GM12878 (cell line): ENCODE results near the gene SLC22A7. TPM values are rescaled to one million over a fixed set of nuclear protein-coding genes. Genes with fewer than 3 reads are reported as not detected.

Experiments used
- ATAC-seq: fragments of 200-7000 bp; cut with Tn5 transposase; 3 replicates; pipeline ENCODE4 v1.9.1; 2020; ENCODE audit warnings: mild to moderate bottlenecking, moderate library complexity
- BruUV-seq: library from RNA; stranded (reverse); fragments of 400-500 nt; replicated peaks from 2 replicates; lab custom pipeline; 2021; lab: Mats Ljungman, UMichigan
- CTCF ChIA-PET: fragments of 300-600 bp; sonication (Branson Sonifier 250); formaldehyde crosslinking; extraction: SDS; loops from one replicate; lab custom pipeline; 2021; ENCODE audit warnings: inconsistent platforms; lab: Yijun Ruan, JAX
- POLR2A ChIA-PET: fragments of 350-600 bp; formaldehyde crosslinking; extraction: SDS; loops from one replicate; lab custom pipeline; 2021; ENCODE audit warnings: inconsistent platforms; lab: Charles Lee
- RAD21 ChIA-PET: fragments of 300-600 bp; sonication (Branson Sonifier 250); formaldehyde crosslinking; loops from one replicate; lab custom pipeline; 2023; ENCODE audit warnings: antibody characterized with exemption; ENCODE audit not compliant: unreplicated experiment; lab: Charles Lee
- SMC1A ChIA-PET: fragments of 300-600 bp; sonication (Branson Sonifier 250); formaldehyde crosslinking; loops from one replicate; lab custom pipeline; 2023; ENCODE audit not compliant: unreplicated experiment, uncharacterized antibody; lab: Charles Lee
- DNase-seq: peaks from one replicate; pipeline ENCODE4 v3.0.0-alpha.2; 2011; ENCODE audit warnings: low read depth, low spot score
- FAIRE-seq: peaks from 3 replicates; lab custom pipeline; 2011; peaks lifted over from hg19 to GRCh38; lab: Jason Lieb, UNC
- H2AFZ ChIP-seq: 2 replicates; pipeline ENCODE4 v1.6.0; 2011; ENCODE audit warnings: low read depth, low read length, control low read depth; ENCODE audit not compliant: control insufficient read depth
- H3K27ac ChIP-seq: 2 replicates; pipeline ENCODE4 v1.5.1; 2011; ENCODE audit warnings: control low read depth; ENCODE audit not compliant: control insufficient read depth, insufficient read depth
- H3K27me3 ChIP-seq, 2 experiments: replicated peaks in 1 of 2; 2 replicates each; pipeline versions ENCODE4 v1.6.0 to v1.6.1; 2011; ENCODE audit warnings: low read length in 1 of 2; ENCODE audit not compliant: control insufficient read depth in 2 of 2, insufficient read depth in 2 of 2
- H3K36me3 ChIP-seq, 2 experiments: 2 replicates each; pipeline ENCODE4 v1.5.1; 2011; ENCODE audit warnings: low read length in 1 of 2; ENCODE audit not compliant: control insufficient read depth in 2 of 2, insufficient read depth in 2 of 2
- H3K4me1 ChIP-seq: 2 replicates; pipeline ENCODE4 v1.6.1; 2011; ENCODE audit warnings: mild to moderate bottlenecking, low read length, moderate library complexity, mixed read lengths; ENCODE audit not compliant: control insufficient read depth, insufficient read depth
- H3K4me2 ChIP-seq: 2 replicates; pipeline ENCODE4 v1.6.0; 2011; ENCODE audit warnings: control low read depth; ENCODE audit not compliant: control insufficient read depth, insufficient read depth
- H3K4me3 ChIP-seq: fragments of 200-600 bp; sonication (generic); 2 replicates; pipeline ENCODE4 v1.5.1; 2016
- H3K79me2 ChIP-seq: 2 replicates; pipeline ENCODE4 v1.6.0; 2011; ENCODE audit warnings: low read length; ENCODE audit not compliant: control insufficient read depth, insufficient read depth
- H3K9ac ChIP-seq: 2 replicates; pipeline ENCODE4 v1.8.0; 2011; ENCODE audit warnings: low read length, control low read depth, mixed read lengths; ENCODE audit not compliant: control insufficient read depth, insufficient read depth
- H3K9me3 ChIP-seq: replicated peaks from 3 replicates; pipeline ENCODE4 v1.5.1; 2011; ENCODE audit warnings: mild to moderate bottlenecking, low read length; ENCODE audit not compliant: control insufficient read depth, insufficient read depth
- H4K20me1 ChIP-seq: 2 replicates; pipeline ENCODE4 v1.6.0; 2011; ENCODE audit not compliant: control insufficient read depth, insufficient read depth
- ATF2 ChIP-seq: IDR thresholded peaks from 2 replicates; pipeline ENCODE4 v1.6.1; 2012; ENCODE audit warnings: low read length, inconsistent platforms
- JUND ChIP-seq: IDR thresholded peaks from 2 replicates; pipeline ENCODE4 v1.6.1; 2012; ENCODE audit warnings: low read depth, mild to moderate bottlenecking, low read length, improper control_type of control experiment, moderate library complexity
- LARP7 ChIP-seq: fragments of 450-650 bp; IDR thresholded peaks from 2 replicates; pipeline ENCODE4 v1.6.1; 2017; ENCODE audit warnings: mild to moderate bottlenecking
- NFYA ChIP-seq: IDR thresholded peaks from 2 replicates; pipeline ENCODE4 v1.6.1; 2011; ENCODE audit warnings: low read depth, mild to moderate bottlenecking, low read length, improper control_type of control experiment, borderline replicate concordance
- RB1 ChIP-seq: fragments of 450-650 bp; formaldehyde crosslinking; IDR thresholded peaks from 2 replicates; pipeline ENCODE4 v1.6.1; 2017; ENCODE audit warnings: mild to moderate bottlenecking, borderline replicate concordance
- RCOR1 ChIP-seq: conservative IDR thresholded peaks from 2 replicates; pipeline ENCODE4 v1.6.1; 2012; ENCODE audit warnings: low read depth, low read length, improper control_type of control experiment
- SIN3A ChIP-seq: IDR thresholded peaks from 2 replicates; pipeline ENCODE4 v1.6.1; 2012; ENCODE audit warnings: low read depth, low read length, improper control_type of control experiment
- SKIL ChIP-seq: fragments of 450-650 bp; IDR thresholded peaks from 2 replicates; pipeline ENCODE4 v1.6.1; 2017; ENCODE audit warnings: mild to moderate bottlenecking, low read depth, inconsistent platforms; ENCODE audit not compliant: poor library complexity, severe bottlenecking
- SMAD1 ChIP-seq: fragments of 450-650 bp; IDR thresholded peaks from 2 replicates; pipeline ENCODE4 v1.6.1; 2018; ENCODE audit warnings: mild to moderate bottlenecking, low read depth; ENCODE audit not compliant: partially characterized antibody
- SUZ12 ChIP-seq: fragments of 200-600 bp; sonication (generic); IDR thresholded peaks from one replicate; pipeline ENCODE4 v1.6.1; 2018; ENCODE audit warnings: antibody characterized with exemption, mild to moderate bottlenecking; ENCODE audit not compliant: unreplicated experiment
- TCF7 ChIP-seq: IDR thresholded peaks from 2 replicates; pipeline ENCODE4 v1.6.1; 2014; ENCODE audit warnings: antibody characterized with exemption, borderline replicate concordance
- ZBTB11 ChIP-seq: fragments of 450-650 bp; formaldehyde crosslinking; IDR thresholded peaks from 2 replicates; pipeline ENCODE4 v1.5.0; 2022; ENCODE audit warnings: mild to moderate bottlenecking, missing genetic modification characterization
- ZNF274 ChIP-seq: IDR thresholded peaks from one replicate; pipeline ENCODE4 v1.8.0; 2011; ENCODE audit not compliant: insufficient read length, insufficient read depth
- ZZZ3 ChIP-seq: IDR thresholded peaks from 2 replicates; pipeline ENCODE4 v1.6.1; 2011; ENCODE audit warnings: low read depth; ENCODE audit not compliant: control insufficient read depth, insufficient read length
- WGBS: methylation state at CpG from one replicate; pipeline ENCODE4 v1.1.6; 2016; ENCODE audit warnings: low lambda C conversion rate; ENCODE audit not compliant: insufficient replicate concordance, insufficient coverage; ENCODE audit errors: missing lambda C conversion rate; 5-methylcytosine and 5-hydroxymethylcytosine counted together
- in situ Hi-C: fragments of 300-500 bp; cut with MboI; formaldehyde crosslinking; loops from 9 replicates; pipeline ENCODE4 v1.14.3; 2018; ENCODE audit warnings: mixed read lengths
- intact Hi-C: fragments of 100-400 bp; cut with micrococcal nuclease; formaldehyde crosslinking; loops from one replicate; pipeline ENCODE4 v1.14.2; 2022; ENCODE audit not compliant: unreplicated experiment
- polyA plus RNA-seq, 11 experiments: library from polyadenylated mRNA; depleted of rRNA in 4 of 11; unstranded in 6 of 11; stranded (reverse) in 5 of 11; fragments of >200 nt; fragmentation: Nextera tagmentation in 4 of 11; fragmentation: Illumina TruSeq in 1 of 11; extraction: Ambion mirVana in 4 of 11; extraction: Trizol in 1 of 11; gene quantifications; 1 replicate in 1 of 11; 2 replicates in 10 of 11; pipeline versions ENCODE4 v1.2.1 to v1.2.3, GENCODE V29; 2011 to 2016; ENCODE audit warnings: inconsistent platforms in 2 of 11, missing spikeins in 2 of 11, low read depth in 1 of 11
- total RNA-seq, 4 experiments: library from RNA; depleted of rRNA in 3 of 4; stranded (reverse); fragments of >200 nt in 3 of 4; fragmentation: Illumina TruSeq in 1 of 4; extraction: Trizol in 1 of 4; gene quantifications; 2 replicates each; pipeline versions ENCODE4 v1.2.1 to v1.2.3, GENCODE V29; 2013 to 2021
- TF ChIP-seq, protein P1 (sequence below): fragments of 450-650 bp; formaldehyde crosslinking; IDR thresholded peaks from 2 replicates; pipeline ENCODE4 v1.4.0; 2020; ENCODE audit warnings: mild to moderate bottlenecking, moderate library complexity

The SLC22A7 gene
- total and polyA plus RNA-seq, 10 of the 15 experiments (the other 5 are each of a cell fraction or from before 2014, with no cell fraction given): 0.08 to 0.31 TPM; not detected in 8

GRCh38 chr6:43302126-43302525 lies 4.1 kb downstream of the SLC22A7 start:
- in situ Hi-C loops: no loop called here
- FAIRE-seq: no peak
- H4K20me1 ChIP-seq: no peaks in the 10 kb centered on the region
- ATAC-seq: no peak
- no peak overlapping the region for H3K4me2 ChIP-seq
- H3K4me1 ChIP-seq: no peaks in the 10 kb centered on the region
- H2AFZ ChIP-seq: no peak overlapping the region
- H3K27me3 ChIP-seq: no peaks in the 10 kb centered on the region
- SMC1A ChIA-PET: interaction anchor here (0.6 kb wide), 1 partner anchor 82 kb away, joined by 3 read pairs; no protein-coding TSS in a partner anchor
- CTCF ChIA-PET: no interaction called here
- no peaks in the 10 kb centered on the region for H3K36me3 ChIP-seq
- no peak overlapping the region for H3K9ac ChIP-seq
- no peaks in the 10 kb centered on the region for H3K79me2 ChIP-seq
- no peak overlapping the region for H3K4me3 ChIP-seq
- no peak for DNase-seq
- 80% methylated on average over 19 of the region's 19 CpGs for WGBS
- intact Hi-C loops: no loop called here
- RAD21 ChIA-PET: no interaction called here
- no TSS peak for BruUV-seq
- H3K9me3 ChIP-seq: no peaks in the 10 kb centered on the region
- H3K27ac ChIP-seq: no peak overlapping the region
- POLR2A ChIA-PET: no interaction called here
- TF ChIP-seq ZNF274: no peak
- no peak for TF ChIP-seq ZBTB11 (CRISPR knock-in tag)
- TF ChIP-seq SMAD1: no peak
- no peak for TF ChIP-seq SKIL
- TF ChIP-seq TCF7: no peak
- TF ChIP-seq LARP7: no peak
- TF ChIP-seq ZZZ3: no peak
- no peak for TF ChIP-seq SIN3A
- TF ChIP-seq RB1: no peak
- no peak for TF ChIP-seq NFYA
- no peak for TF ChIP-seq ATF2
- TF ChIP-seq JUND: no peak
- TF ChIP-seq, protein P1, sequence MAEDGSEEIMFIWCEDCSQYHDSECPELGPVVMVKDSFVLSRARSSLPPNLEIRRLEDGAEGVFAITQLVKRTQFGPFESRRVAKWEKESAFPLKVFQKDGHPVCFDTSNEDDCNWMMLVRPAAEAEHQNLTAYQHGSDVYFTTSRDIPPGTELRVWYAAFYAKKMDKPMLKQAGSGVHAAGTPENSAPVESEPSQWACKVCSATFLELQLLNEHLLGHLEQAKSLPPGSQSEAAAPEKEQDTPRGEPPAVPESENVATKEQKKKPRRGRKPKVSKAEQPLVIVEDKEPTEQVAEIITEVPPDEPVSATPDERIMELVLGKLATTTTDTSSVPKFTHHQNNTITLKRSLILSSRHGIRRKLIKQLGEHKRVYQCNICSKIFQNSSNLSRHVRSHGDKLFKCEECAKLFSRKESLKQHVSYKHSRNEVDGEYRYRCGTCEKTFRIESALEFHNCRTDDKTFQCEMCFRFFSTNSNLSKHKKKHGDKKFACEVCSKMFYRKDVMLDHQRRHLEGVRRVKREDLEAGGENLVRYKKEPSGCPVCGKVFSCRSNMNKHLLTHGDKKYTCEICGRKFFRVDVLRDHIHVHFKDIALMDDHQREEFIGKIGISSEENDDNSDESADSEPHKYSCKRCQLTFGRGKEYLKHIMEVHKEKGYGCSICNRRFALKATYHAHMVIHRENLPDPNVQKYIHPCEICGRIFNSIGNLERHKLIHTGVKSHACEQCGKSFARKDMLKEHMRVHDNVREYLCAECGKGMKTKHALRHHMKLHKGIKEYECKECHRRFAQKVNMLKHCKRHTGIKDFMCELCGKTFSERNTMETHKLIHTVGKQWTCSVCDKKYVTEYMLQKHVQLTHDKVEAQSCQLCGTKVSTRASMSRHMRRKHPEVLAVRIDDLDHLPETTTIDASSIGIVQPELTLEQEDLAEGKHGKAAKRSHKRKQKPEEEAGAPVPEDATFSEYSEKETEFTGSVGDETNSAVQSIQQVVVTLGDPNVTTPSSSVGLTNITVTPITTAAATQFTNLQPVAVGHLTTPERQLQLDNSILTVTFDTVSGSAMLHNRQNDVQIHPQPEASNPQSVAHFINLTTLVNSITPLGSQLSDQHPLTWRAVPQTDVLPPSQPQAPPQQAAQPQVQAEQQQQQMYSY (CRISPR knock-in tag): no peak
- no peak for TF ChIP-seq SUZ12
- TF ChIP-seq RCOR1: no peak
